Left lobe of liver (tissue), 2 donors: ENCODE measurements around the gene XPNPEP1. TPM values are rescaled to one million over a fixed set of nuclear protein-coding genes. Genes with fewer than 3 reads are reported as not detected.

ENCODE experiments used
- ATAC-seq: fragments of 200-7000 bp; cut with Tn5 transposase; one replicate; pipeline ENCODE4 v1.9.1; 2020; ENCODE audit warnings: mild to moderate bottlenecking, moderate library complexity
- DNase-seq: peaks from one replicate; pipeline ENCODE4 v3.0.0-alpha.2; 2020; ENCODE audit warnings: low spot score
- total RNA-seq: library from RNA; stranded (reverse); gene quantifications from one replicate; pipeline ENCODE4 v1.2.1, GENCODE V29; 2021
- donor health status: DM: no; HTN: no; CAD: no; lungs with moderate emphysema.
- donor health status: DM: no; HTN: yes; CAD: no.

Gene XPNPEP1
- total RNA-seq, 1 donor from 2014 or later: 18.7 TPM

DNA sequence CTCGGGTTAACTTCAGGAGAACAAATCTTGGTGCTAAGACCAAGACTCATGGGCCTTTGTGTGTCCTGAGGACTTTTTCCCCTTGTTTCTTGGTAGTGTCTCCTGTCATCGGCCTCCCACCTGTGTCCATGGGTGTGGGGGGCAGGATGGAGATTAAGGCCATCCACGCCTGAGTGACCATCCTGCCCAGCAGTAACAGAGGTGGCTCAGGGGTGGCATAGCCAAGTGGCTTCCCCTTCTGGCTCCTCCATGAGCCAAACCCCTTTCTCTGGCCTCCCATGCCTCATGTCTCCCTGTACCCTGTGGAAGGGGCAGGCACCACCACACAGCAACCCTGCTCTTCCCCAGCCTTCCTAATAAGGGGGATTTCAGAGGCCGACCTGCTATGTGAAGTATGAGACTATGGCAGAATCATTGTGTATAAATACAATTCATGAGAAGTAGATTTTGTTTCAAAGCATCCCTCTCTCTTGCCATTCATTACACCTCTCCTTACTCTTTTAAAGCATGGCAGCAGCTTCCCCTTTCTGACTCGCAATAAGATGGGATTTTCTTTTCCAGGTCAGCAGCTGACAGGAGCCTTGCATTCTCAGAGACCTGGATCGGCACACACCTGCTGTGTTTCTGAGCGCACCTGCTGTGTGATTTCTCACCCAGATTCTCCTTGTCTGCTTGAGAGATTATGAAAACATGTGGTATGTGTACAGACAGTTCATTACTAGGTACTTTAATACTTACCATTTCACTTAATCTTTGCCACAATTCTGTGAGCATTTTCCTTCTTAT lies 102.5 kb downstream of the XPNPEP1 start:
- ATAC-seq (no peak), DNase-seq (no peak)

DNA sequence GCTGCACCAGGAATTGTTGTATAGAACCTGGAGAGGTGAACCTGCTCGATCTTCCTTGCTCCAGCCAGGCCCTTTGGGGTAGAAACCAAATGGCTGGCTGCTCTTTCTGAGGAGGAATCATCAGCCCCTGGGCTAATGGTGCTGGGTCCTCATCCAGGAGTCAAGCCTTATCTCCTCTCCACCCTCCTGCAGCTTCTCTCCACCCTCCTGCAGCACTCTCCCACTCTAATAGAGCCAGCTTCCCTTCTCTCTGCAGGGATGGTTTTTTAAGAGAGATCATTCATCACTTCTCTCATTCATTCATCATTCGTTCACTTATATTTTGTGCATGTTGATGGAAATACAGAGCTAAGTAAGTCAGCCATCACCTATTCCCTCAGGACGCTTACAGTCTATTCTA lies 103.5 kb downstream of the XPNPEP1 start:
- ATAC-seq (no peak), DNase-seq (no peak)

Other genes with a start within 250 kb of the XPNPEP1 start
- gene ADD3, start 84.5 kb upstream of the XPNPEP1 start, total RNA-seq: 14.2 TPM